Heart left ventricle (tissue), 13 donors: ENCODE measurements around the gene RNU5D-1.

ENCODE experiments used
- CTCF ChIP-seq, 12 donors: fragments of 200-600 bp; sonication (generic) in 4 of 12; IDR thresholded peaks; one replicate each; pipeline versions ENCODE4 v1.5.0 to v1.8.0; 2018 to 2022; ENCODE audit warnings: antibody characterized with exemption in 12 of 12, mild to moderate bottlenecking in 5 of 12
- POLR2A ChIP-seq, 2 donors: fragments of 450-650 bp; IDR thresholded peaks; one replicate each; pipeline ENCODE4 v1.6.1; 2017; ENCODE audit warnings: antibody characterized with exemption in 2 of 2, mild to moderate bottlenecking in 2 of 2, moderate library complexity in 2 of 2
- donor health status: ischemic (EF 13 %, LVEDD 7.1; RV severe dilation, severe dysfunction).
- donor health status: DM: no; HTN: yes; CAD: no.
- donor health status: DM: no; HTN: no; CAD: no.
- donor health status: ischemic (EF 25% LVEDD 6.9; RV normal size, moderate dysfunction).
- donor health status: ischemic (EF 25% LVEDD 5.7; RV mildly dilated, moderate dysfunction).
- donor health status: ischemic (EF 35%, LVEDD 5.7; RV mildly dilated, moderate dysfunction).
- donor health status: nonischemic (EF 11% LVEDD 7.7; RV severe dilation, severe dysfunction).
- donor health status: DM: yes; HTN: yes; CAD: no.
- donor health status: PGD.
- donor health status: ischemic (EF 29% LVEDD 5.4; RV normal size, mild dysfunction).
- donor health status: nonischemic (EF 23%, LVEDD 6.1; RV moderate dilation, normal function).

DNA sequence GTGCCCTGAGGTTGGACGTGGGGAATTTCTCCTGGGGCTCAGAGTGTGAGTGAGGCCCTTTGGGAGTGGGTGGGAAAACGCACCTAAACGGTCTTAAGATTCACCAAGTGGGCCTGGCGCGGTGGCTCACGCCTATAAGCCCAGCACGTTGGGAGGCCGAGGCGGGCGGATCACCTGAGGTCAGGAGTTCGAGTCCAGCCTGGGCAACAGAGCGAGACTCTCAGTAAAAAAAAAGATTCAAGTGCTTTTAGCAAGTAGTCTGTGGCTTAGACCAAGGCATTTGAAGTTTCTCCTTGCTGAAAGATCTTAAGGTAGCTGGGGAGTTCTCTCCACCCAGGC, 45.7 kb upstream of the RNU5D-1 start:
- no peak for TF ChIP-seq CTCF (IDR thresholded peaks at IDR 0.05)
- TF ChIP-seq POLR2A (IDR thresholded peaks at IDR 0.05), result no peak
